NT2/D1 (cell line): ENCODE measurements around the gene ESAM.

ENCODE experiments used
- SUZ12 ChIP-seq: IDR thresholded peaks from 2 replicates; pipeline ENCODE4 v1.6.1; 2011; ENCODE audit not compliant: insufficient read length, insufficient read depth; ENCODE audit errors: extremely low read depth
- YY1 ChIP-seq: IDR thresholded peaks from 2 replicates; pipeline ENCODE4 v1.6.1; 2011; ENCODE audit not compliant: insufficient read length, insufficient read depth
- ZNF274 ChIP-seq: IDR thresholded peaks from 2 replicates; pipeline ENCODE4 v1.6.1; 2011; ENCODE audit warnings: mild to moderate bottlenecking, low read depth, low read length

GRCh38 chr11:124756753-124757227 lies 5.3 kb downstream of the ESAM start:
- TF ChIP-seq ZNF274 (no peak), YY1 (no peak), SUZ12 (no peak)
